Measurements from ENCODE around the gene ERI2. TPM values are rescaled to one million over a fixed set of nuclear protein-coding genes. Genes with fewer than 3 reads are reported as not detected.
A peak's percentile ranks its signal among the peaks of the same experiment; 100 is the strongest.
"Not testable (repeated sequence)": the region's sequence is repeated elsewhere in the genome, so short reads cannot be mapped to it uniquely, and the experiment has no call there.

ERI2 gene
- total RNA-seq, 1 donor from 2014 or later: 11.5 TPM

GRCh38 chr16:20773679-20774078, 32.6 kb downstream of the ERI2 start:
- H3K4me1 ChIP-seq (ENCODE audit: control insufficient read depth in 3 of 3, insufficient read depth in 3 of 3, low read length in 3 of 3): no peaks in the 10 kb centered on the region
- no peaks in the 10 kb centered on the region for H3K27me3 ChIP-seq (ENCODE audit: control insufficient read depth in 3 of 3, insufficient read depth in 3 of 3, low read length in 3 of 3)
- H3K9ac ChIP-seq (ENCODE audit: low read depth in 1 of 3, low read length in 3 of 3): no peak overlapping the region
- no peaks in the 10 kb centered on the region for H3K9me3 ChIP-seq (ENCODE audit: control insufficient read depth in 3 of 3, low read length in 3 of 3)
- H3K36me3 ChIP-seq (ENCODE audit: control insufficient read depth in 3 of 3, insufficient read depth in 3 of 3, low read length in 3 of 3): no peaks in the 10 kb centered on the region
- no peak overlapping the region for H3K27ac ChIP-seq (ENCODE audit: low read depth, low read length)
- no peak overlapping the region for H3K4me3 ChIP-seq (ENCODE audit: low read length in 3 of 3)

GRCh38 chr16:20768818-20769217, 37.5 kb downstream of the ERI2 start:
- H3K36me3 ChIP-seq (ENCODE audit: control insufficient read depth in 3 of 3, insufficient read depth in 3 of 3, low read length in 3 of 3): no peaks in the 10 kb centered on the region
- H3K27ac ChIP-seq (ENCODE audit: low read depth, low read length): no peak overlapping the region
- H3K9ac ChIP-seq (ENCODE audit: low read depth in 1 of 3, low read length in 3 of 3): no peak overlapping the region
- no peak overlapping the region for H3K4me3 ChIP-seq (ENCODE audit: low read length in 3 of 3)
- H3K4me1 ChIP-seq (ENCODE audit: control insufficient read depth in 3 of 3, insufficient read depth in 3 of 3, low read length in 3 of 3): no peaks in the 10 kb centered on the region
- no peaks in the 10 kb centered on the region for H3K9me3 ChIP-seq (ENCODE audit: control insufficient read depth in 3 of 3, low read length in 3 of 3)
- H3K27me3 ChIP-seq (ENCODE audit: control insufficient read depth in 3 of 3, insufficient read depth in 3 of 3, low read length in 3 of 3): no peaks in the 10 kb centered on the region

- no peaks in the 10 kb centered on the region for H3K36me3 ChIP-seq (ENCODE audit: control insufficient read depth in 3 of 3, insufficient read depth in 3 of 3, low read length in 3 of 3)
- H3K27ac ChIP-seq (ENCODE audit: low read depth, low read length): no peak overlapping the region
- no peaks in the 10 kb centered on the region for H3K4me1 ChIP-seq (ENCODE audit: control insufficient read depth in 3 of 3, insufficient read depth in 3 of 3, low read length in 3 of 3)
- H3K9me3 ChIP-seq (ENCODE audit: control insufficient read depth in 3 of 3, low read length in 3 of 3): no peaks in the 10 kb centered on the region
- H3K9ac ChIP-seq (ENCODE audit: low read depth in 1 of 3, low read length in 3 of 3): no peak overlapping the region
- no peaks in the 10 kb centered on the region for H3K27me3 ChIP-seq (ENCODE audit: control insufficient read depth in 3 of 3, insufficient read depth in 3 of 3, low read length in 3 of 3)
- H3K4me3 ChIP-seq (ENCODE audit: low read length in 3 of 3): no peak overlapping the region
Observed at GRCh38 chr16:20768121-20768520, 38.2 kb downstream of the ERI2 start.

- no peak overlapping the region for H3K27ac ChIP-seq (ENCODE audit: low read depth, low read length)
- no peaks in the 10 kb centered on the region for H3K4me1 ChIP-seq (ENCODE audit: control insufficient read depth in 3 of 3, insufficient read depth in 3 of 3, low read length in 3 of 3)
- H3K9me3 ChIP-seq (ENCODE audit: control insufficient read depth in 3 of 3, low read length in 3 of 3): no peaks in the 10 kb centered on the region
- H3K9ac ChIP-seq (ENCODE audit: low read depth in 1 of 3, low read length in 3 of 3): no peak overlapping the region
- H3K4me3 ChIP-seq (ENCODE audit: low read length in 3 of 3): no peak overlapping the region
- no peaks in the 10 kb centered on the region for H3K27me3 ChIP-seq (ENCODE audit: control insufficient read depth in 3 of 3, insufficient read depth in 3 of 3, low read length in 3 of 3)
- H3K36me3 ChIP-seq (ENCODE audit: control insufficient read depth in 3 of 3, insufficient read depth in 3 of 3, low read length in 3 of 3): no peaks in the 10 kb centered on the region
Observed at GRCh38 chr16:20767577-20767976, 38.7 kb downstream of the ERI2 start.

GRCh38 chr16:20766294-20766693, 40.0 kb downstream of the ERI2 start:
- H3K4me1 ChIP-seq (ENCODE audit: control insufficient read depth in 3 of 3, insufficient read depth in 3 of 3, low read length in 3 of 3): no peaks in the 10 kb centered on the region
- H3K9ac ChIP-seq (ENCODE audit: low read depth in 1 of 3, low read length in 3 of 3): no peak overlapping the region
- no peak overlapping the region for H3K27ac ChIP-seq (ENCODE audit: low read depth, low read length)
- H3K9me3 ChIP-seq (ENCODE audit: control insufficient read depth in 3 of 3, low read length in 3 of 3): no peaks in the 10 kb centered on the region
- no peak overlapping the region for H3K4me3 ChIP-seq (ENCODE audit: low read length in 3 of 3)
- H3K27me3 ChIP-seq (ENCODE audit: control insufficient read depth in 3 of 3, insufficient read depth in 3 of 3, low read length in 3 of 3): no peaks in the 10 kb centered on the region
- no peaks in the 10 kb centered on the region for H3K36me3 ChIP-seq (ENCODE audit: control insufficient read depth in 3 of 3, insufficient read depth in 3 of 3, low read length in 3 of 3)

GRCh38 chr16:20765732-20766131, 40.5 kb downstream of the ERI2 start:
- Histone ChIP-seq H3K9ac (ENCODE audit: low read depth in 1 of 3, low read length in 3 of 3) (no peak overlapping the region), H3K27me3 (ENCODE audit: control insufficient read depth in 3 of 3, insufficient read depth in 3 of 3, low read length in 3 of 3) (no peaks in the 10 kb centered on the region), H3K36me3 (ENCODE audit: control insufficient read depth in 3 of 3, insufficient read depth in 3 of 3, low read length in 3 of 3) (no peaks in the 10 kb centered on the region), H3K4me1 (ENCODE audit: control insufficient read depth in 3 of 3, insufficient read depth in 3 of 3, low read length in 3 of 3) (no peaks in the 10 kb centered on the region), H3K27ac (ENCODE audit: low read depth, low read length) (no peak overlapping the region), H3K9me3 (ENCODE audit: control insufficient read depth in 3 of 3, low read length in 3 of 3) (no peaks in the 10 kb centered on the region), H3K4me3 (ENCODE audit: low read length in 3 of 3) (no peak overlapping the region)

- not testable (repeated sequence) for H3K4me1 ChIP-seq (ENCODE audit: control insufficient read depth in 3 of 3, insufficient read depth in 3 of 3, low read length in 3 of 3); H3K36me3 ChIP-seq (ENCODE audit: control insufficient read depth in 3 of 3, insufficient read depth in 3 of 3, low read length in 3 of 3); H3K9me3 ChIP-seq (ENCODE audit: control insufficient read depth in 3 of 3, low read length in 3 of 3); H3K27me3 ChIP-seq (ENCODE audit: control insufficient read depth in 3 of 3, insufficient read depth in 3 of 3, low read length in 3 of 3); H3K27ac ChIP-seq (ENCODE audit: low read depth, low read length); H3K9ac ChIP-seq (ENCODE audit: low read depth in 1 of 3, low read length in 3 of 3); H3K4me3 ChIP-seq (ENCODE audit: low read length in 3 of 3)
Observed at GRCh38 chr16:20764448-20764847, 41.8 kb downstream of the ERI2 start.

- no peaks in the 10 kb centered on the region for H3K4me1 ChIP-seq (ENCODE audit: control insufficient read depth in 3 of 3, insufficient read depth in 3 of 3, low read length in 3 of 3)
- H3K9ac ChIP-seq (ENCODE audit: low read depth in 1 of 3, low read length in 3 of 3): no peak within 1 kb of the TSS
- no peaks in the 10 kb centered on the region for H3K9me3 ChIP-seq (ENCODE audit: control insufficient read depth in 3 of 3, low read length in 3 of 3)
- no peaks in the 10 kb centered on the region for H3K27me3 ChIP-seq (ENCODE audit: control insufficient read depth in 3 of 3, insufficient read depth in 3 of 3, low read length in 3 of 3)
- no peaks in the 10 kb centered on the region for H3K36me3 ChIP-seq (ENCODE audit: control insufficient read depth in 3 of 3, insufficient read depth in 3 of 3, low read length in 3 of 3)
- H3K27ac ChIP-seq (ENCODE audit: low read depth, low read length): no peak within 1 kb of the TSS
- H3K4me3 ChIP-seq (ENCODE audit: low read length in 3 of 3): peak within 1 kb of the TSS; percentile 46 to 74 (median 55)
Observed at GRCh38 chr16:20763461-20764232, 42.6 kb downstream of the ERI2 start, which contains the start of gene ACSM3. ACSM3 (plus strand) TSS chr16:20764014; CDS start chr16:20770035, 6,021 bp downstream.

- H3K4me3 ChIP-seq (ENCODE audit: low read length in 3 of 3): no peak overlapping the region
- no peak overlapping the region for H3K27ac ChIP-seq (ENCODE audit: low read depth, low read length)
- no peaks in the 10 kb centered on the region for H3K36me3 ChIP-seq (ENCODE audit: control insufficient read depth in 3 of 3, insufficient read depth in 3 of 3, low read length in 3 of 3)
- H3K4me1 ChIP-seq (ENCODE audit: control insufficient read depth in 3 of 3, insufficient read depth in 3 of 3, low read length in 3 of 3): no peaks in the 10 kb centered on the region
- H3K27me3 ChIP-seq (ENCODE audit: control insufficient read depth in 3 of 3, insufficient read depth in 3 of 3, low read length in 3 of 3): no peaks in the 10 kb centered on the region
- no peak overlapping the region for H3K9ac ChIP-seq (ENCODE audit: low read depth in 1 of 3, low read length in 3 of 3)
- H3K9me3 ChIP-seq (ENCODE audit: control insufficient read depth in 3 of 3, low read length in 3 of 3): no peaks in the 10 kb centered on the region
Observed at GRCh38 chr16:20762404-20763123, 43.7 kb downstream of the ERI2 start.

GRCh38 chr16:20761175-20761574, 45.1 kb downstream of the ERI2 start:
- Histone ChIP-seq H3K36me3 (ENCODE audit: control insufficient read depth in 3 of 3, insufficient read depth in 3 of 3, low read length in 3 of 3) (no peaks in the 10 kb centered on the region), H3K9ac (ENCODE audit: low read depth in 1 of 3, low read length in 3 of 3) (no peak overlapping the region), H3K27me3 (ENCODE audit: control insufficient read depth in 3 of 3, insufficient read depth in 3 of 3, low read length in 3 of 3) (no peaks in the 10 kb centered on the region), H3K4me3 (ENCODE audit: low read length in 3 of 3) (no peak overlapping the region), H3K9me3 (ENCODE audit: control insufficient read depth in 3 of 3, low read length in 3 of 3) (no peaks in the 10 kb centered on the region), H3K4me1 (ENCODE audit: control insufficient read depth in 3 of 3, insufficient read depth in 3 of 3, low read length in 3 of 3) (no peaks in the 10 kb centered on the region), H3K27ac (ENCODE audit: low read depth, low read length) (no peak overlapping the region)
